ENCODE results near the gene ACADS. TPM values are rescaled to one million over a fixed set of nuclear protein-coding genes. Genes with fewer than 3 reads are reported as not detected.
A peak's percentile ranks its signal among the peaks of the same experiment; 100 is the strongest.

Gene ACADS
- total RNA-seq, 4 donors from 2014 or later: 166 to 224 (median 200) TPM

GRCh38 chr12:120737557-120738251, 12.1 kb downstream of the ACADS start:
- Histone ChIP-seq H3K27me3 (no peaks in the 10 kb centered on the region), H3K27ac (peak overlapping the region in 1 of 4 donors; percentile 55), H3K4me1 (peaks cover 0 to 8% of the 10 kb centered on the region in 2 donors), H3K36me3 (peaks cover 0 to 17% of the 10 kb centered on the region in 2 donors), H3K9me3 (no peaks in the 10 kb centered on the region), H3K4me3 (no peak overlapping the region)
- ATAC-seq (no peak), DNase-seq (no peak)
- in situ Hi-C loops (cut with MboI; ENCODE audit: low sequenced_read_pairs in 4 of 4) (no loop called here), intact Hi-C loops (cut with DNase I; ENCODE audit: low total_unique reads) (no loop called here)
- TF ChIP-seq POLR2A (IDR thresholded peaks at IDR 0.05): no peak
- TF ChIP-seq CTCF (IDR thresholded peaks at IDR 0.05 in 4 of 5, conservative IDR thresholded peaks at IDR 0.05 in 1 of 5): no peak

- TF ChIP-seq CTCF (IDR thresholded peaks at IDR 0.05 in 4 of 5, conservative IDR thresholded peaks at IDR 0.05 in 1 of 5) (no peak), POLR2A (IDR thresholded peaks at IDR 0.05) (no peak)
- H3K4me1 ChIP-seq: peaks cover 0 to 8% of the 10 kb centered on the region in 2 donors
- in situ Hi-C loops (cut with MboI; ENCODE audit: low sequenced_read_pairs in 4 of 4): no loop called here
- H3K36me3 ChIP-seq: peaks cover 0 to 17% of the 10 kb centered on the region in 2 donors
- H3K9me3 ChIP-seq: no peaks in the 10 kb centered on the region
- H3K27ac ChIP-seq: peak overlapping the region in 3 of 4 donors; percentile 15 to 55 (median 18)
- H3K27me3 ChIP-seq: no peaks in the 10 kb centered on the region
- intact Hi-C loops (cut with DNase I; ENCODE audit: low total_unique reads): no loop called here
- DNase-seq (peak in 1 of 2 donors; percentile 51), ATAC-seq (no peak)
- H3K4me3 ChIP-seq: no peak overlapping the region
Observed at GRCh38 chr12:120738252-120739030, 12.8 kb downstream of the ACADS start.

- Histone ChIP-seq H3K27me3 (no peaks in the 10 kb centered on the region), H3K36me3 (peaks cover 0 to 11% of the 10 kb centered on the region in 2 donors), H3K27ac (peak overlapping the region in 3 of 4 donors; percentile 8 to 55 (median 30)), H3K9me3 (no peaks in the 10 kb centered on the region), H3K4me3 (no peak overlapping the region), H3K4me1 (peaks cover 0 to 8% of the 10 kb centered on the region in 2 donors)
- intact Hi-C loops (cut with DNase I; ENCODE audit: low total_unique reads) (no loop called here), in situ Hi-C loops (cut with MboI; ENCODE audit: low sequenced_read_pairs in 4 of 4) (no loop called here)
- no peak for DNase-seq
- no peak for ATAC-seq
- TF ChIP-seq POLR2A (IDR thresholded peaks at IDR 0.05) (no peak), CTCF (IDR thresholded peaks at IDR 0.05 in 4 of 5, conservative IDR thresholded peaks at IDR 0.05 in 1 of 5) (no peak)
Observed at GRCh38 chr12:120739031-120739762, 13.6 kb downstream of the ACADS start.

- in situ Hi-C loops (cut with MboI; ENCODE audit: low sequenced_read_pairs in 4 of 4): no loop called here
- peaks cover 0 to 9% of the 10 kb centered on the region in 2 donors for H3K36me3 ChIP-seq
- H3K4me3 ChIP-seq: no peak overlapping the region
- peak overlapping the region in 3 of 4 donors; percentile 16 to 50 (median 30) for H3K27ac ChIP-seq
- ATAC-seq (no peak), DNase-seq (no peak)
- peaks cover 0 to 8% of the 10 kb centered on the region in 2 donors for H3K4me1 ChIP-seq
- TF ChIP-seq POLR2A (IDR thresholded peaks at IDR 0.05) (no peak), CTCF (IDR thresholded peaks at IDR 0.05 in 4 of 5, conservative IDR thresholded peaks at IDR 0.05 in 1 of 5) (no peak)
- no peaks in the 10 kb centered on the region for H3K27me3 ChIP-seq
- H3K9me3 ChIP-seq: no peaks in the 10 kb centered on the region
- intact Hi-C loops (cut with DNase I; ENCODE audit: low total_unique reads): no loop called here
Observed at GRCh38 chr12:120739821-120740613, 14.4 kb downstream of the ACADS start.

All from gastrocnemius medialis (tissue), 4 donors.